Loucy (cell line): Measurements from ENCODE around the gene SLC2A1.

Experiments used
- H2AFZ ChIP-seq: fragments of 200-600 bp; sonication (generic); 2 replicates; pipeline ENCODE4 v1.6.0; 2016; ENCODE audit warnings: antibody characterized with exemption, mild to moderate bottlenecking, low read length, moderate library complexity
- H3F3A ChIP-seq: fragments of 200-600 bp; 2 replicates; pipeline ENCODE4 v1.6.0; 2016; ENCODE audit warnings: antibody characterized with exemption, low read depth, mild to moderate bottlenecking
- H3K27me3 ChIP-seq: fragments of 200-600 bp; sonication (generic); 2 replicates; pipeline ENCODE4 v1.6.1; 2014; ENCODE audit warnings: low read length, mild to moderate bottlenecking; ENCODE audit not compliant: insufficient read depth, poor library complexity, severe bottlenecking
- H3K36me3 ChIP-seq: fragments of 200-600 bp; sonication (generic); 2 replicates; pipeline ENCODE4 v1.6.1; 2016; ENCODE audit warnings: low read length; ENCODE audit not compliant: insufficient read depth
- H3K4me1 ChIP-seq: fragments of 200-600 bp; sonication (generic); 2 replicates; pipeline ENCODE4 v1.5.1; 2014; ENCODE audit warnings: low read length, mild to moderate bottlenecking; ENCODE audit not compliant: insufficient read depth, poor library complexity, severe bottlenecking
- H3K4me2 ChIP-seq: fragments of 200-600 bp; sonication (generic); 2 replicates; pipeline ENCODE4 v1.6.0; 2014; ENCODE audit warnings: antibody characterized with exemption, low read length, low read depth, mild to moderate bottlenecking; ENCODE audit not compliant: poor library complexity, severe bottlenecking
- H3K4me3 ChIP-seq: fragments of 200-600 bp; sonication (generic); 2 replicates; pipeline ENCODE4 v1.5.1; 2014; ENCODE audit warnings: low read length, mild to moderate bottlenecking, mixed read lengths; ENCODE audit not compliant: poor library complexity, severe bottlenecking
- H3K79me2 ChIP-seq: fragments of 200-600 bp; sonication (generic); 2 replicates; pipeline ENCODE4 v1.6.1; 2014; ENCODE audit warnings: low read length; ENCODE audit not compliant: insufficient read depth
- H3K9ac ChIP-seq: fragments of 200-600 bp; sonication (generic); 2 replicates; pipeline ENCODE4 v1.6.0; 2014; ENCODE audit warnings: mild to moderate bottlenecking, low read depth, low read length, moderate library complexity; ENCODE audit not compliant: poor library complexity, severe bottlenecking
- H3K9me2 ChIP-seq: fragments of 200-600 bp; sonication (generic); replicated peaks from 2 replicates; pipeline ENCODE4 v1.6.1; 2016; ENCODE audit warnings: low read depth, low read length, mixed read lengths
- H3K9me3 ChIP-seq: fragments of 200-600 bp; sonication (generic); 2 replicates; pipeline ENCODE4 v1.6.1; 2014; ENCODE audit warnings: mild to moderate bottlenecking, antibody characterized with exemption, low read length, low read depth; ENCODE audit not compliant: insufficient read depth
- H4K20me1 ChIP-seq: fragments of 200-600 bp; sonication (generic); 2 replicates; pipeline ENCODE4 v1.6.0; 2014; ENCODE audit warnings: antibody characterized with exemption, low read length, mild to moderate bottlenecking; ENCODE audit not compliant: insufficient read depth, poor library complexity, severe bottlenecking
- CTCF ChIP-seq: fragments of 200-600 bp; sonication (generic); conservative IDR thresholded peaks from 2 replicates; pipeline ENCODE4 v1.5.1; 2014; ENCODE audit warnings: mild to moderate bottlenecking, antibody characterized with exemption, low read length
- EZH2phosphoT487 ChIP-seq: fragments of 200-600 bp; IDR thresholded peaks from 2 replicates; pipeline ENCODE4 v1.6.1; 2018; ENCODE audit warnings: antibody characterized with exemption, mild to moderate bottlenecking, moderate library complexity, borderline replicate concordance

The SLC2A1 gene

DNA sequence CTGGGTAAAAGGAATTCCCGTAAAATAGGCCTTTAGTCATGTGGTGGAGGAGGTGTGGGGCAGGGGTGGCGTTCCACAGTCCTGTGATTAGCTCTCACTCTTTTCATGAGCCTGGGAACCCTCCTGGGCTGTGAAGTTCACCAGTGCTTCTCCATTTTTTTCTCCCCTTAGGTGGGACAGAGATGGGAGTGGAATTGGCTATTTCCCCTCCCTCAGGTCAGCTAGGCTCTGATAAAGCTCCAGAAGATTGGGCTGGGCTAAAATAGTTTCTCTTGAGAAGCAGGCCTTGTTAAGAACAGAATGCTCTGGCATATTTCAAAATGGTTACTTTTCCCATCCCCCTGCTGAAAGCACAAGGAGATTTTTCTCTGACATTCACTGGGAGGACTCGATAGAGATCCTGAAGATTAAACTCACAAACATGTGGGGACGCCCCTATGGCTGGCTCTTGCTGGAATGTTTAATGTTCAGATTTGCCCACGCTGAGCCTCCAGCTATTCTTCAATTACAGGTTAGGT is 33.4 kb upstream of the SLC2A1 start:
- Histone ChIP-seq H3K79me2 (no peaks in the 10 kb centered on the region), H3F3A (no peaks in the 10 kb centered on the region), H3K4me2 (no peak overlapping the region), H3K9ac (no peak overlapping the region), H2AFZ (no peak overlapping the region), H3K9me3 (no peaks in the 10 kb centered on the region), H3K4me1 (no peaks in the 10 kb centered on the region), H3K27me3 (no peaks in the 10 kb centered on the region), H3K9me2 (no peaks in the 10 kb centered on the region), H4K20me1 (no peaks in the 10 kb centered on the region), H3K4me3 (no peak overlapping the region), H3K36me3 (no peaks in the 10 kb centered on the region)
- TF ChIP-seq EZH2phosphoT487 (no peak), CTCF (no peak)

DNA sequence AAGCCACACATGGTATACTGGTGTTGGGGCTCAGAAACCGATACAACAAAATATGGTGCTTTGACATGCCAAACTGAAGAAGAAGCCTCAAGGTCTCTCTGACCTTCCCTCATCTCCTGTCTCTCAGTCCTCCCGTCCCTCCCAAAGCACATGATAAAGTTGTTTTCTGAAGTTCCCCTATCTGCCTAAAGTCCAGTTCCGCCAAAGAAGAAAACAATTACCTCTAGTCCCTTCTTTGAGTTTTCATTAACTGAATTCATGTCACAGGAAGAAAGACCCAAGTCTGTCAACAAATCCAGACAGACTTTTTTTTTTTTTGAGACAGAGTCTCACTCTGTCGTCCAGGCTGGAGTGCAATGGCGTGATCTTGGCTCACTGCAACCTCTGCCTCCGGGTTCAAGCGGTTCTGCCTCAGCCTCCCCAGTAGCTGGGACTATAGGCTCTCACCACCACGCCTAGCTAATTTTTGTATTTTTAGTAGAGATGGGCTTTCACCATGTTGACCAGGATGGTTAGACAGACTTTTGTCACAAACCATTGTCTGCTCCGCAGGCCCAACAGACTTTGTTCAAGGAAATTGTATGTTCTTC is 32.2 kb upstream of the SLC2A1 start:
- H2AFZ ChIP-seq = no peak overlapping the region
- TF ChIP-seq CTCF (no peak), EZH2phosphoT487 (no peak)
- H3F3A ChIP-seq = no peaks in the 10 kb centered on the region
- H3K27me3 ChIP-seq = no peaks in the 10 kb centered on the region
- no peaks in the 10 kb centered on the region for H4K20me1 ChIP-seq
- no peaks in the 10 kb centered on the region for H3K79me2 ChIP-seq
- H3K9ac ChIP-seq = no peak overlapping the region
- no peak overlapping the region for H3K4me2 ChIP-seq
- no peaks in the 10 kb centered on the region for H3K4me1 ChIP-seq
- H3K9me2 ChIP-seq = no peaks in the 10 kb centered on the region
- H3K36me3 ChIP-seq = no peaks in the 10 kb centered on the region
- H3K9me3 ChIP-seq = no peaks in the 10 kb centered on the region
- H3K4me3 ChIP-seq = no peak overlapping the region

DNA sequence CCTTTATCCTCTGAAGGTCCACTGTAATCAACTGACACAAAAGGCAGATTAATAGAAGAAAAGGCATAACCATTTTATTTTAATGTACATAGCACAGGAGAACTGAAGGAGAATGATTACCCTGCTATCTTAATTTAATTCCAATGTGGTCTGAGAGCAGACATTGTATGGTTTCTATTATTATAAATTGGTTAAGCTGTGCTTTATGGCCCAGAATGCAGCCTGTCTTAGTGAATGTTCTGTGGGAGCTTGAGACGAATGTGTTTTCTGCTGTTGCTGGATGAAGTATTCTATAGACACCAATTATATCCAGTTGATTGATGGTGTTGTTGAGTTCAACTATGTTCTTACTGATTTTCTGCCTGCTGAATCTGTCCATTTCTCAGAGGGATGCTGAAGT is 25.0 kb upstream of the SLC2A1 start:
- H3K4me1 ChIP-seq = no peaks in the 10 kb centered on the region
- no peaks in the 10 kb centered on the region for H3K9me3 ChIP-seq
- no peaks in the 10 kb centered on the region for H3F3A ChIP-seq
- no peaks in the 10 kb centered on the region for H3K9me2 ChIP-seq
- no peak overlapping the region for H3K4me2 ChIP-seq
- H4K20me1 ChIP-seq = no peaks in the 10 kb centered on the region
- H3K4me3 ChIP-seq = no peak overlapping the region
- TF ChIP-seq CTCF = no peak
- TF ChIP-seq EZH2phosphoT487 = no peak
- H3K36me3 ChIP-seq = no peaks in the 10 kb centered on the region
- no peaks in the 10 kb centered on the region for H3K27me3 ChIP-seq
- H3K79me2 ChIP-seq = no peaks in the 10 kb centered on the region
- no peak overlapping the region for H3K9ac ChIP-seq
- H2AFZ ChIP-seq = no peak overlapping the region
